Measurements from ENCODE around the gene PRKAG2. TPM values are rescaled to one million over a fixed set of nuclear protein-coding genes. Genes with fewer than 3 reads are reported as not detected.

Gene PRKAG2
- total RNA-seq, 1 donor: 42.7 TPM

GRCh38 chr7:151857412-151857811, 19.5 kb downstream of the PRKAG2 start:
- Histone ChIP-seq H3K27me3 (ENCODE audit: insufficient read depth, low read length) (no peaks in the 10 kb centered on the region), H3K4me3 (ENCODE audit: low read length) (no peak overlapping the region), H3K4me1 (ENCODE audit: insufficient read depth, low read length) (peaks cover 7% of the 10 kb centered on the region), H3K9me3 (ENCODE audit: low read depth, low read length) (no peaks in the 10 kb centered on the region)

GRCh38 chr7:151856516-151856915, 20.4 kb downstream of the PRKAG2 start:
- Histone ChIP-seq H3K27me3 (ENCODE audit: insufficient read depth, low read length) (no peaks in the 10 kb centered on the region), H3K4me3 (ENCODE audit: low read length) (no peak overlapping the region), H3K4me1 (ENCODE audit: insufficient read depth, low read length) (peaks cover 16% of the 10 kb centered on the region), H3K9me3 (ENCODE audit: low read depth, low read length) (no peaks in the 10 kb centered on the region)

- no peaks in the 10 kb centered on the region for H3K27me3 ChIP-seq (ENCODE audit: insufficient read depth, low read length)
- H3K9me3 ChIP-seq (ENCODE audit: low read depth, low read length): no peaks in the 10 kb centered on the region
- H3K4me1 ChIP-seq (ENCODE audit: insufficient read depth, low read length): peaks cover 20% of the 10 kb centered on the region
- H3K4me3 ChIP-seq (ENCODE audit: low read length): no peak overlapping the region
Observed at GRCh38 chr7:151856098-151856497, 20.8 kb downstream of the PRKAG2 start.

DNA sequence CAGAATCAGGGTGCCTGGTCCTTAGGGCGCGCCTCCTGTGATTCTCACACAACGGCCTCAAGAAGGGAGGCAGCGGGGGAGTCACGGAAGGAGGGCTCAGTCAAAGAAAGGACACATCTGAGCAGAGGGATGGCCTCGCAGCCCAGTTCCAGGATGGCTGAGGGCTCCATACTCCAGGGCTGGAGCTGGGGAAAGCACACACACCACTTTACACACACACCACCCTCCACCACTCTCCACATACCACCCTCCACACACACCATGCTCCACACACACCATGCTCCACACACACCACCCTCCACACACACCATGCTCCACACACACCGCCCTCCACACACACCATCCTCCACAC, 22.2 kb downstream of the PRKAG2 start:
- Histone ChIP-seq H3K4me1 (ENCODE audit: insufficient read depth, low read length) (peaks cover 34% of the 10 kb centered on the region), H3K9me3 (ENCODE audit: low read depth, low read length) (no peaks in the 10 kb centered on the region), H3K4me3 (ENCODE audit: low read length) (no peak overlapping the region), H3K27me3 (ENCODE audit: insufficient read depth, low read length) (no peaks in the 10 kb centered on the region)

- Histone ChIP-seq H3K27me3 (ENCODE audit: insufficient read depth, low read length) (no peaks in the 10 kb centered on the region), H3K9me3 (ENCODE audit: low read depth, low read length) (no peaks in the 10 kb centered on the region), H3K4me1 (ENCODE audit: insufficient read depth, low read length) (peaks cover 40% of the 10 kb centered on the region), H3K4me3 (ENCODE audit: low read length) (no peak overlapping the region)
Observed at GRCh38 chr7:151853896-151854719, 22.8 kb downstream of the PRKAG2 start.

- Histone ChIP-seq H3K4me1 (ENCODE audit: insufficient read depth, low read length) (peaks cover 53% of the 10 kb centered on the region), H3K27me3 (ENCODE audit: insufficient read depth, low read length) (no peaks in the 10 kb centered on the region), H3K4me3 (ENCODE audit: low read length) (no peak overlapping the region), H3K9me3 (ENCODE audit: low read depth, low read length) (no peaks in the 10 kb centered on the region)
Observed at GRCh38 chr7:151852486-151853396, 24.2 kb downstream of the PRKAG2 start.

- no peaks in the 10 kb centered on the region for H3K9me3 ChIP-seq (ENCODE audit: low read depth, low read length)
- H3K4me1 ChIP-seq (ENCODE audit: insufficient read depth, low read length): peaks cover 63% of the 10 kb centered on the region
- peak overlapping the region; percentile 31 for H3K4me3 ChIP-seq (ENCODE audit: low read length)
- H3K27me3 ChIP-seq (ENCODE audit: insufficient read depth, low read length): no peaks in the 10 kb centered on the region
Observed at GRCh38 chr7:151851782-151852181, 25.1 kb downstream of the PRKAG2 start.

GRCh38 chr7:151851145-151851751, 25.7 kb downstream of the PRKAG2 start:
- H3K27me3 ChIP-seq (ENCODE audit: insufficient read depth, low read length): no peaks in the 10 kb centered on the region
- peak overlapping the region; percentile 31 for H3K4me3 ChIP-seq (ENCODE audit: low read length)
- H3K4me1 ChIP-seq (ENCODE audit: insufficient read depth, low read length): peaks cover 63% of the 10 kb centered on the region
- no peaks in the 10 kb centered on the region for H3K9me3 ChIP-seq (ENCODE audit: low read depth, low read length)

DNA sequence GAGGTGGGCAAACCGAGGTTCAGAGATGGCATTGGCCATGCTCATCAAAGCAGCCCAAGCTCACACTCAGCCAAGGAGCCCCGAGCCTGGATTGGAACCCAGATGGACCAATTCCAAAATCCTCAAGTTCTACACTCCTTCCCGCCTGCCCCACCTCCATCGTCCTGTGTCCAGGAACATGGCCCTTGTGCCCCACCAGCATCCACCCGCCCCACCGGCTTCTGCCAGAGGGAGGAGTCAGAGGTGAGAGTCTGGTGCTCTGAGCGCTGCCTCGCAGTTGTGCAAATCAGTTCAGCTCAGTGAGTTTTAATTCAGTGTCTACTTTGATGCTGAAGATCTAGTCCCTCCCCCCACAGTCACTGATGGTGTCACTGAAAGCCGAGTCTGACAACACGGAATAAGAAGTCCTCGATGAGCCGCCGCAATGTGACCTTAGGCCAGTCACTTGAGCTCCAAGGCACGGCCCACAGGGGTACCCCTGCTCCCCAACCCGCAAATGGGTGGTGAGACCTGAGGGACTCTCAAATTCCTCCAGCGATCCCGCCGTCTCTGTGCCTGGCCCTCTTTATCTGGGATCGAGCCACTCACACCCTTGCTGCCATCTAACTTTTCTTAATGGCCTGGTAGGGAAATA, 26.3 kb downstream of the PRKAG2 start:
- Histone ChIP-seq H3K27me3 (ENCODE audit: insufficient read depth, low read length) (no peaks in the 10 kb centered on the region), H3K9me3 (ENCODE audit: low read depth, low read length) (no peaks in the 10 kb centered on the region), H3K4me1 (ENCODE audit: insufficient read depth, low read length) (peaks cover 63% of the 10 kb centered on the region), H3K4me3 (ENCODE audit: low read length) (no peak overlapping the region)

DNA sequence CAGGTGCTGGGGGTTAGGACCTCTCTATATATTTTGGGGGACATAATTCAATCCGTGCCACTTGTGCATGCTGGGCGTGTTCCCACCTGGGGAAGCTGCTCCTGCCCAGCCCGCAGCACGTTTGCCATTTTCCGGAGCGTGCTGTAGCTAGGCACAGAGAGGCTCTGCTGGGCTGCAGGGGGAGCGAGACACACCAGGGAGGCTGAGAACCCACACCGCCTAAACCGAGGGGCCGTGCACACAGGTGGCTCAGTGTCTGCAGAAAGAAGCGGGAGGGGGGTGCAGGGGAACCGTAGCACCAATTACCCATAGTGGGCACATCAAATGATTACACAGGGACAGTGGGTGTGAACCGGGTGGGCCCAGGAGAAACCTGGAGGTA, 27.0 kb downstream of the PRKAG2 start:
- Histone ChIP-seq H3K9me3 (ENCODE audit: low read depth, low read length) (no peaks in the 10 kb centered on the region), H3K27me3 (ENCODE audit: insufficient read depth, low read length) (no peaks in the 10 kb centered on the region), H3K4me3 (ENCODE audit: low read length) (no peak overlapping the region), H3K4me1 (ENCODE audit: insufficient read depth, low read length) (peaks cover 65% of the 10 kb centered on the region)

DNA sequence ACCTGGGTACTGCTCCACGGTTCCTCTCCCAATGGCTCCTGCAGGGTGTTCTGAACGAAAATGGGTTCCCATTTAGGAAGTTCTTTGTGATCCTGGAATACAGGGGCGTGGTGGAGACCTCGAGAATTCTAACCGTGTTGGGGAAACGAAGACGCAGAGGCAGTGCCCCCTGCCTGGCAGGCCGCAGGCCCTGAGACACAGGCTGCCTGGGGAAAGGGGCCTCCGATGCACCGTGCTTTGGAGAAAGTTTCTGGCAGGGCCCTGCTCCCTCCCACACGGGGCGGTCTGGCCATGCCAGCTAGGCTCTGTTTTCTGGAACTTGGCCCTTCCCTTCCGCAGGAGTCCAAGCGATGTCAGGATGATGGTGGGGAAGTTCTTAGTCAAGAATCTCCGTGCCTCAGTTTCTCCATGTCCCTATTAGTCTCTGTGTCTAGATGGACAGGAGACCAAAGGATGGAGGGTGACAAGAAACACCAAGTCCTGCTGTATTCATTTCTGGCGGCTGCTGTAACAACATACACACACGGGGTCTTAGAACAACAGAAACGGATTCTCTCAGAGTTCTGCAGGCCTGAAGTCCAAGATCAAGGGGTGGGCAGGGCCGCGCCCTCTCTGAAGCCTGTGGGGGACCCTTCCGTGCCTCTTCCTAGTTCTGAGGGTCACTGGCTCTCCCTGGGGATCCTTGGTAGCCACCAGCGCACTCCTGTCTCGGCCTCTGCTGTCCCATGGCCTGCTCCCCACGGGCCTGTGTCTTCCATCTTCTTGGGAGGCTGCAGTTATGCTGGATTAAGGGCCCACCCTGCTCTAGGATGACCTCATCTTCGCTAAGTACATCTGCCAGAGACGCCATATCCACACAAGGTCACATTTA, 27.7 kb downstream of the PRKAG2 start:
- H3K4me1 ChIP-seq (ENCODE audit: insufficient read depth, low read length): peaks cover 71% of the 10 kb centered on the region
- no peak overlapping the region for H3K4me3 ChIP-seq (ENCODE audit: low read length)
- no peaks in the 10 kb centered on the region for H3K9me3 ChIP-seq (ENCODE audit: low read depth, low read length)
- H3K27me3 ChIP-seq (ENCODE audit: insufficient read depth, low read length): no peaks in the 10 kb centered on the region

DNA sequence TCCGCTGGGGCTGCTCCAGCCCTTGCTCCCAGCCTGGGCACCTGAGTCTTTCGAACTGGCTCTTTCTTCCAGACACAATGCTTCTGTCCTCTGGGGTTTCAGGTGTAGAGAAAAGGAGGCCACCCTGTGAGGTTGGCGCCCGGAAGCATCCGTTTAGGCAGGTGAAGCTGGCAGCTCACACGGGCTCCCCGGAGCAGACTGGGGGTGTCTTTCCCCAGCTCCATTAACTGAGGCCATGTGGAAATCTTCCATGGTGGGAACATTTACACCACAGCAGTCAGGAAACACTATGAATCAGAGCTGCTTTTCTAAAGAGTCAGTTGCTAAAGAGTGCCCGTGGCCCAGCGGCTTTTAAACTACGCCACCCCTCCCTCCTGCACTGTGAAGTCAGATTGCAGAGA, 29.2 kb downstream of the PRKAG2 start:
- Histone ChIP-seq H3K4me3 (ENCODE audit: low read length) (no peak overlapping the region), H3K4me1 (ENCODE audit: insufficient read depth, low read length) (peaks cover 75% of the 10 kb centered on the region), H3K9me3 (ENCODE audit: low read depth, low read length) (no peaks in the 10 kb centered on the region), H3K27me3 (ENCODE audit: insufficient read depth, low read length) (no peaks in the 10 kb centered on the region)

DNA sequence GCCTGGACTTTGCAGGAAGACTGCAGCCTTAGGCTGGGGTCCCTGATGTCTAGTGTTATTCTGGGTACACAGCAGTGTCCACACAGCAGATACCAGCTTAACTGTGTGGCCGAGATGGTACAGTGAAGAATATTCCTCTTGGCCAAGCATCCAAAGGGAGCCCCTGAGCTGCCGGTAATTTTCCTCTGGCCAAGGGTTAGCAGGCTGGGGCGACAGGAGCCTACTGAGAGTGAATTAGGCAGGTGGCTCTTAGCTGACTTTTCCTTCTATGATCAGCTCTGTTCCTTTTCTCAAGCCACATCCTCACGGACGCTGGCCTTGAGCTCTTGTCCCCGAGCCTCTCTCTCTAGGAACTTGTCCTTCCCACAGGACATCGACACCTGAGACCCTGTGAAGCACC, 29.8 kb downstream of the PRKAG2 start:
- H3K4me1 ChIP-seq (ENCODE audit: insufficient read depth, low read length): peaks cover 70% of the 10 kb centered on the region
- no peak overlapping the region for H3K4me3 ChIP-seq (ENCODE audit: low read length)
- no peaks in the 10 kb centered on the region for H3K27me3 ChIP-seq (ENCODE audit: insufficient read depth, low read length)
- no peaks in the 10 kb centered on the region for H3K9me3 ChIP-seq (ENCODE audit: low read depth, low read length)

All from mononuclear cell (primary cell).